ENCODE measurements around the gene BMP8A.
"Not testable (repeated sequence)": the region's sequence is repeated elsewhere in the genome, so short reads cannot be mapped to it uniquely, and the experiment has no call there.

The BMP8A gene

DNA sequence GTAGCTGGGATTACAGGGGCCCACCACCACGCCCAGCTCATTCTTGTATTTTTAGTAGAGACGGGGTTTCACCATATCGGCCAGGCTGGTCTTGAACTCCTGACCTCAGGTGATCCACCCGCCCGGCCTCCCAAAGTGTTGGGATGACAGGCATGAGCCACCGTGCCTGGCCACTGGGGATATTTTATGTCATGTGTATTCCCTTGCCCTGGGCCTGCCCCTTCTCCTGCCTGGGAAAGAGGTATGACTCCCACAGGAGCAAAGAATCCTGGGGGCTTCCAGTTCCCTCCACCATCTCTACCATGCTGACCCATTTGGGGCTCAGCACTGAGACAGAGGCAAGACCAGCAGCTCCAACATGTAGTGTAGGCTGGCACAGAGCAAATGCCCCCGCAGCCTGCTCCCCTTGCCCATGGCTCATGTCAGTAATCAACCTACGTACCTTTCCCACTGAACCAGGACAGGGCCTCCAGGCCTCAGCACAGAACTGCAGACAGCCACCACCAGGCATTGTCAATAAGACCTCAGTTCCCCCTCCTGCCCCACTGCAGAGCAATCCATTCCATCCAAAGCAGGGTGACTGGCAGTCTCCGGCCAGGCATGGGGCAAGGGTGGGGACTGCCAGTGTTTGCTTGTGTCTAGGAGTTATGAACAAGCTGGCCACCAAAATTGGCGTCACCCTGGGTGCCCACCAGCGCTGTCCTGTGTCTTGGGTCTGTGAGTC is 35.2 kb downstream of the BMP8A start:
- DNase-seq (ENCODE audit: low read depth), result no peak

DNA sequence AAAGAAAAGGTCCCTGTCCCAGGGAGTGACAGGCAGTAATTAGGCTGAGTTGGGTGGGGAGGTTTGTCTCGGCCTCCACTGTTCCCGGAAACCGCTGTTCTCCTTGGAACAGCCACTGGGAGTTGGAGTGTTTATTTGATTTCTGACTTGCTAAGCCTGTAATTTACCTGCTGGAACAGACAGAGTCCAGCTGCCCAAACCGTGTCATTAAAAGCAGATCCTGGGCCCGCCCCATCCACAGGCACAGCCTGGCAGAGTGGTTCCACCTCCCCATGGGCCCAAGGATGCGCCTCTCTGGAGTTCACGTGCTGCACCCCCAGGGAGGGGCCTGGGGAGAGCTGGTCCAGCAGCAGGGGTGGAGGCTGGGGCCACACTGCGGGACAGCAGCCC is 35.7 kb downstream of the BMP8A start:
- not testable (repeated sequence) for DNase-seq (ENCODE audit: low read depth)

DNA sequence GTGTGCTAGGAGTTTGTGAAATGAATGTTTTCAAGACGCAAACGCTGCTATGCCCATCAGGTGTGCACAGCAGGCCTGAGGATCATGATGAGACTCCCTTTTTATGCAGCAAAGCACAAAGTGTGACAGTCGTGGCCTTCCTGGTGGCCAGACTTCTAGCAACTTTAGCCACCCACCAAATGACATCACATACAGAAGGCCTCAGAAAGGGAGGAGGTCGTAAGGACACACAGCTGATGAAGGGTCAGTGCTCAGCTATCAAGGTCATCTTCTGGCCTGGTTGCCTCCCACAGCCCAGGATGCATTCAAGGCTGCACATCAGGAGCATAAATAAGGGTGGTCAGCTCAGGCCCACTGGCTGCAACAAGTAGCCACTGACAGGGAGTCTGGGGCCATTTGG is 36.6 kb downstream of the BMP8A start:
- no peak for DNase-seq (ENCODE audit: low read depth)

DNA sequence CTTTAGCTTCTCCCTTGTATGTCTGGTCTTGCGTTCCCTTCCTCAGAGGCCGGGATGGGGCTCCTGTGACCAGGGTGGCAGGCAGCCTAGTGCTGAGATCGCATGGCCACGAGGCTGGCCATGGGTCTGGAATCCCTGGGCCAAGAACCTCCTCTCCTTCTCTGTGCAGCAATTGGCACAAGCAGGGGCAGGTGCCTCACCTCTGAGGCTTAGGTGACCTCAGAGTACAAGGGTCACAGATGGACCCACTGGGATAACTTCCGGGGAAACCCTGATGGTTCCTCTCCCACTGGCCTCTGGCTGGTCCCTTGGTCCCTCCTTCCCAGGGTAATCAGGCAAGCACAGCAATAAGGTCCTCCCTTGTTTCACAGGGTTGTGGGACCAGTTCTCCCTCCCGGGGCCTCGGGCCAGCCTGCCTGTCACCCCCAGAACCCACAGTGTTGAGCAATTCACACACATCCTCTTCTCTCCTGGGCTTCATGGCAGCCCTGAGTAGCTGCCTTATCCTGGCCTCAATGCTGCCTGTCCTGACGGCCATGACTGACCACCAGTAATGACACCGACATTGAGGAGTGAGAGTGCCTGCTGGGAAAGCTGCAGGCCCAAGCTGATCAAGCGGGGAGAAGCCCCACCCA is 38.6 kb downstream of the BMP8A start:
- DNase-seq (ENCODE audit: low read depth), result no peak

DNA sequence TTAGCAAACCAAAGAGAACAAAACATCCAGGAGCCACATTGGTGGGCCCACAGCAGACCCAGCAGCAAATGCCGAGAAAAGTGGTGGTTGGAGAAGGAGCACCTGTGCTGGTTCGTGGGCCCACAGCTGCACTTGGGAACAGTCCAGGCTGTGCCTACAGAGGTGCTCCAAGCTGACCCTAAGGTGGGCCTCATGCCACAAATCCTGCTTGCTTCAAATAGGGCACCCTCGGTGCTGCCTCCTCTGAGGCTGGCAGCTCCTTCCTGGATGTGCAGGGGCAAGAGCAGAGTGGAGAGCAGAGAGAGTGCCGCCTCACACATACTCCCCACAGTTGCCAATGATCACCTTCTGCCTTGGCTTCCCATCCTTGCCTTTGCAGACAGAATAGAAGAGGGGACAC is 40.1 kb downstream of the BMP8A start:
- DNase-seq (ENCODE audit: low read depth), result no peak

DNA sequence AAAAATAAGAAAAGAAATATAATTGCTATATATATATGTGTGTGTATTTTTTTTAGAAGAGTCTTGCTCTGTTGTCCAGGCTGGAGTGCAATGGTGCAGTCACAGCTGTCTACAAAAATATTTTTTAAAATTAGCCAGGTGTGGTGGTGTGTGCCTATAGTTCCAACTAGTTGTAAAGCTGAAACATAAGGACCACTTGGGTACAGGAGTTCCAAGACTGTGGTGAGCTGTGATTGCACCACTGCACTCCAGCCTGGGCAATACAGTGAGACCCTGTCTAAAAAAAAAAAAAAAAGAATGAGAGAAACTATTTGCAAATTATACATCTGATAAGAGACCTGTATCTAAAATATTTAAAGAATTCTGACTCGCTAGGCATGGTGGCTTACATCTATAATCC is 42.0 kb downstream of the BMP8A start:
- DNase-seq (ENCODE audit: low read depth), result no peak

DNA sequence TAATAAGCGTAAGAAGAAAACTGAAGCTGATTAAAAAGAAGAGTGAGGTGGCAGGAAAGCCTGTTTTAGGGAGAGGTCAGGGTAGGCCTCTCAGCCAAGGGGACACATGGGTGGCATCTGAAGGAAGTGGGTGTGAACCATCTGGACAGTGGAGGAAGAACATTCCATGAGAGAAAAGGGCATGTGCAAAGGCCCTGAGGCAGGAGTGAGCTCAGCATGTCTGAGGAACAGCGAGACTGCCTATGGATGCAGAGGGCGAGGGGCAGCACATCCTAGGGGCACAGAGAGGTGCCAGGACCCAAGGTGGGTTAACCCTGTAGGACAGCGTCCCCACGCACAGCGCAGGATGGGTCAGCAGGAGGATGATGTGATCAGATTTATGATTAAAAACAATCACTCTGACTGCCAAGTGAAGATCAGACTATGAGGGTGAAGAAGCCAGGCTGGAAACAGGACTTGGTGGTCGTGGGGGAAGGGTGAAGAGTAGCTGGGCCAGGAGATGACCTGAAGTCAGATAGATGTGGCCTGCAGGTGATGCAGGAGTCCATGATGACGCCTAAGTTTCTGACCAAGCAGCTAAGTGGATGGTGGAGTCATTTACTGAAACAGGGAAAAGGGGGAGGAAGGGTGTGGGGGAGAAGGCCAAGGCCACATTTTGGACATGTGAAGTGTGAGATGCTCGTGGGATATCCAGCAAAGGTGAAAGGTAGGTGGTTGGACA is 47.3 kb downstream of the BMP8A start:
- no peak for DNase-seq (ENCODE audit: low read depth)

DNA sequence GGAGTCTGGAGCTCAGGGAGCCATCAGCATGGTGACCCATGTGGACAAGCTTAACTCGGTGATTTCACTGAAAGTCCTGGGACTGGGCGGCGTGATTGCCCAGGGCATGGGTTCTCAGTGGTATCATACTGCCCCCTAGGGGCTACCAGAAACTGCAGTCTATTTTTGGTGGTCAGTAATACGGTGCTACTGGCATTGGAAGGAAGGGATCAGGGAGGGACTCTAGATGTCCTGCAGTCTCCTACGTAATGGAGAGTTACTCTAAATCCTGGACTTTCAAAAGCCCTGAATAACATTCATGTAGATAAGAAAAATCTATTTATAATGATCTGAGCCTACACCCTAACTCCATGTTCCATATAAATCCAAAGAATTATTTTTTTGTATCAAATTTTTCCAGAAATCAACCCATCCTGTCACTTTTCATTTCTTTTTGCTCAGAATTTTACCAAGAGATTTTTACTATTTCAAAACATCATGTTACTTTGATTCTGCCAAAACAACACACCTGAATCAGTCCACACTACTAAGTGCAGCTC is 47.9 kb downstream of the BMP8A start:
- DNase-seq (ENCODE audit: low read depth), result peak; percentile 10

DNA sequence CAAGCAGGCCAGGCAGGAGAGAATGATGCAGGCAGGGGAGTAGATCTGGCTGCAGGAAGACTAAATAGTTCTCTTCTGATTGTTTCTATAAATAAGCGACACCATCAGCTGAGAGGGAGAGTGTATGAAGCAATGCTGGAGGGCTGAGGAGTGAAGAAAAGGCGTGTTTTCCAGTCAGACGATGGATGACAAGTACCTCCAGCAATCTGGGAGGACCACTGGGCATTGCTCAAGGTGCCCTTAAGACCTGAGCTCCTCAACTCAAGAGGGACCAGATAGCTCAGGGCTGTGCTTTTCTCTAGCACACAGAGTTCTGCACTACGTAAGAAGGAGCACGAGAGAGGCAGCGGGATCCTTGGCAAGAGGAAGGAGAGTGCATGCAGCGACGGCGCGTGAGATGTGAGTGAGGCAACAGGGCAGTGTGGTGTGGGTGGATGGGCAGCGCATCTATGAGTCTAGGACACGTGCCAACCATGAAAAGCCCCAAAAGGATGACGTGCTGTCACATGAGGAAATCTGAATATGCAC is 49.1 kb downstream of the BMP8A start:
- DNase-seq (ENCODE audit: low read depth), result no peak

DNA sequence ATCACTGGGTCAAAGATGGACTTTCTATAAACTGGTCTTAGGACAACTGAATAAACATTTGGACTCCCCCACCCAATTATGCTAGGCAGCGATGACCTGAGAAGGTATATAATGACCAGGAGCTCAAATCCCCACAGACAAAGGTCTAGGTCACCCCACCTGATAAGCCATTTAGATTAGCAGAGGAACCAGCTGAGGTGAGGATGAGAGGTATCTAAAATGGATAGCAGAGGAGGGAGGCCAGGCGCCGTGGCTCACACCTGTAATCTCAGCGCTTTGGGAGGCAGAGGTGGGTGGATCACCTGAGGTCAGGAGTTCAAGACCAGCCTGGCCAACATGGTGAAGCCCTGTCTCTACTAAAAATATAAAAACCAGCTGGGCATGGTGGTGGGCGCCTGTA is 51.5 kb downstream of the BMP8A start:
- no peak for DNase-seq (ENCODE audit: low read depth)

DNA sequence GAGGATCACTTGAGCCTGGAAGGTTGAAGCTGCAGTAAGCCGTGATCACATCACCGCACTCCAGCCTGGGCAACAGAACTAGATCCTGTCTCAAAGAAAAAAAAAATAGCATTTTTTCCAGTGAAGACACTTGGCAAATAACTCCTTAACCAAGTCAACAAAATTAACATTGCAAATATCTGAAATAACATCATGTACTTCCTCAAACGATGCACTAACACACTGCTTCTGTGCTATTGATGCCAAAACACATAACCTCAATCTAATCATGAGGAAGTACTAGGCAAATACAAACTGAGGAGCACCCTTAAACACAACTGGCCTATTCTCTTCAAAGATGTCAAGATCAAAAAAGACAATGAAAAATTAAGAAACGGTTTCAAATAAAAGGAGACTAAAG is 52.9 kb downstream of the BMP8A start:
- no peak for DNase-seq (ENCODE audit: low read depth)

DNA sequence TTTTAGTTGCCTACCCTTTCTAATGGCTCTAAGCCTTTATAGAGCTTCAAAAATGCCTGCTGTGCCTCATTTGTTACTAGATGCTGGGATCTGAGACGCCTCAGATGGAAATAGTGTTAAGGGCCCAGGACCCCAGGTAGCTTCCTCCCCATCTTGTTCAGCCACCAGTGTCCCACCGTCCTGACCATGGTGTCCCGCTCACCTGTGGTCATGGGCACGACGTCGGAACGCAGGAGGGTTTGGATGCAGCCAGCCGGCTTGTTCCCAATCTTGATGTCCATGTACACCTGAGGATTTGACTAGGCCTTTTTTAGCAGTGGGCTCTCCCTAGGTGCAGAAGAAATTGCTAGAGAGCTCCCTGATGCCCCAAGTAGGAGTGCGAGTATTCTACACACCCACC is 54.1 kb downstream of the BMP8A start:
- no peak for DNase-seq (ENCODE audit: low read depth)

DNA sequence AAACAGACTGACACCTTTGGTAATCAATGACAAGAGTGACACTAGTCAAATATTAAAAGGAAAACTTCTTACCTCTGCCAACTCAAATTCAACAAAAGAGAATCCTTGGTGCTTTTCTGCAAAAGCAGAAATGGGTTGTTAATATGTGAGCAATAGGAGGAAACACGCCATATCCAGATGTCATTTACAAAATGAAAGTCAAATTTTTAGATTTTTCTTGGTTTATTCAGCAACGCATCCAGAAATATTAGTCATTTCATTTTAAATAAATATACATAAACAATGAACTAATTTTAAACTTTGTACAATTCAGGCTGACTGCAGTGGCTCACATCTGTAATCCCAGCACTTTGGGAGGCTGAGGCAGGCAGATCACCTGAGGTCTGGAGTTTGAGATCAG is 62.8 kb downstream of the BMP8A start:
- DNase-seq (ENCODE audit: low read depth), result no peak

DNA sequence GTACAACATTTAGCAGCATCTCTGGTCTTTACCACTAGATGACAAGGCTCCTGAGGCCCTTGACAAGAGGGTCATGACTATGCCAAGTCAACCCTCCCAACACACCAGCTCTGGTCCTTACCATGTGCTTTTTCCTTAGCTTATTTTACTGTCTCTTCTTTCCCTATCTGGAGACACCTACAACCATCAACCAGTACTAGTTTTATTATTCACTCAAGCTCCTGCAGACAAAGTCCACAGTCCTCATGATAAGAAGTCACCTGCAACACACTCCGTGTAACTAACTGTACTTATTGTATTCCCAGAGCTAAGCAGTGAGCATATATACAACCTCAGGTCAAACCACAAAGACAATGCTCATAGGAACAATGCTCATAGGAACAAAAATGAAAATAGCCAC is 69.8 kb downstream of the BMP8A start:
- DNase-seq (ENCODE audit: low read depth), result no peak

DNA sequence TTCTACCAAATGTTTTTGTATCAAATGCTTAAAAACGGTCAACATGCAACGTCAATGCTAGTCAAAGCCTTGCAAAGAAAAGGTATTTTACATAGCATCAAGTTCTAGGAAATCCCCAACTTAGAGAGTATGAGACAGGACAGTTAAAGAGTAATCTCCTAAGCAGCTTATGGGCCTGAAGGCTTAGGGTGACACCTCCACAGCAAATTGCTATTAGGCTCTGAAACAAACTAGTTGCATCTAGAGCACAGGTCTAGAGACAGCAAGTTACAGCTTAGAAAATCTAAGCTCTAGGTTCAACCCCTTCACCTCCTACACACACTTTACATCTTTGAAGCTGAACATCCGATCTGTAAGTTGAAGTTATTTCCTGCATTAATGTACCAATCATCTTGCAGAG is 71.5 kb downstream of the BMP8A start:
- DNase-seq (ENCODE audit: low read depth), result no peak

DNA sequence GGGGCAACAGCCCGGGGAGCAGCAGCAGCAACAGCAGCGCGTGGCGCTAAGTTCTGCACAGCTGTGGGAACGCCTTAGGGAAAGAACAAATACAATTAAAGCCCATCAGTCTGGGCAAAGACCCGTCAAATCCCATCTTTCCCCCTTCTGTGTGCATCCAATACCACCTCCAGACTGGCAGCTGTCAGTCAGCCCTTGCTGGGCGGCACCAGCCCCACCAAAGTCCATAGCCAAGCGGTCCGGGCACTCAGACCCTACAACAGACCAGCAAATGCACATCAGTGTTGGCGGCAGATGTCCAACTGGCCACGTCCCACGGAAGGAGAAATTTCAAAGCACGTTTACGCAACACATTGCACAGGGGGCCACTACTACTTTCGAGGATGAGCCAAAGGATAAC is 72.2 kb downstream of the BMP8A start:
- DNase-seq (ENCODE audit: low read depth), result no peak

DNA sequence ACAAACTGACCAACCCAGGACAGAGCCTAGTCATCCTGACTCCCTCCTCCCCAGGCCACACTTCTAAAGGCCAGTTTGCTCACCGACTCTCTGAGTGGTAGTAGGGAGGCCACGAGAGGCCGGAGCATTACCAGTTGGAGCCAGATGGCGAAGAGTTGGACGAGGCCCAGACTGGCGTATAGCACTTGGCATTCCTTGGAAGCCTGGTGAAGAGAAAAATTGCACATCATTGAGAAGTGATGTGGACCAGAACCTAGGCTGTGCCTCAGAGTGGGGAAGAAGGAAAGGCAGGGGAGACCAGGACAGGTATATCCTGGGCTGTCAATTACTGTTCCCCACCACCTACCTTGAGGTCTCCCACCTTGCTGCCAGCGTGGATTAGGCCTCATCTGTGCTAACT is 72.9 kb downstream of the BMP8A start:
- DNase-seq (ENCODE audit: low read depth), result no peak

DNA sequence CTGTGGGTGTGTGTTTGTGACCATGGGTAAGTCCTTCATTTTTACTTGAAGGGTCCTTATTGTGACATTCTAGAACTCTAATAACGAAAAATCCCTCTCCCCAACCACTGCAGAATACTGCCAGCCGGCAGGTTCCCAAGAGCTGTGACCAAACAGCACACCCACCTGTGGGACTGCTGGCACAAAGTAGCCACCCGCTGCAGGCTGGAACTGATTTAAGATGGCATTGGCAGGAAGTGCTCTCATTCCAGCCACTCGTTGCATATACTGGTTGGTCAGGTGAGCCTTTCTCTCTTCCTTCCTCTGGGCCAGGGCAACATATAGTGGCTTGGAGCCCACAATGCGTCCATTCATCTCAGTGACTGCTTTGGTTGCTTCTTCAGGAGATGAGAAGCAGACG is 73.5 kb downstream of the BMP8A start:
- DNase-seq (ENCODE audit: low read depth), result no peak

DNA sequence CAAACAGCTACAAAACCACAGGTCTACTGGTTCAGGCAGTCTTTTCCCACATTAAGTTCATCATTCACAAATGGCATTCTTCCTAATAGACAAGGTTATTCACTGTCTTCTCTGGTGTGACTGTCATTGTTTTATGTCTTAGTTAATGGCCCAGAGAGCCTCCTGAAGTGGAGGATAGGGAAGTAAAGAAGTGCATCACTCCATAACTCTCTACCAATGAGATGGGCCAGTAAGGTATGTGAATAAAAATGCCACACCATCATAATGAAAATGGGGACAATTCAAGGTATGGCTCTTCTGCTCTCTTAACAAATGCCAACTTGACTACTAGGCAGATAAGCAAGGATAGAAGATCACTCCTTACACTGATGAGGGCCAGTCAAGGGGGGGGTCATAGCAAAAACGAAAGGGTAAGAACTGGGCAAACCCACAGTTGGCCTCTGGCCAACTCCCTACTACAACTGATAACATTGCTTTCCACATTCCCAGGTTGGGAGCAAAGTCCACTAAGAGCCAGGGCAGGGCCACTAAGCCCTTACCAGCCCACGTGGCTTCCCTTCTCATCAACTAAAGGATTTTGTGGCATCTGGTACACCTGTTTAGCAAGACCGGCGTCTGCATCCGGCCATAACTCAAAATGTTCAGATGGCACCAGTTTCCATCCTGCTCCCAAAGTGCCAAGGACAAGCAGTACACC is 75.2 kb downstream of the BMP8A start:
- DNase-seq (ENCODE audit: low read depth), result no peak

DNA sequence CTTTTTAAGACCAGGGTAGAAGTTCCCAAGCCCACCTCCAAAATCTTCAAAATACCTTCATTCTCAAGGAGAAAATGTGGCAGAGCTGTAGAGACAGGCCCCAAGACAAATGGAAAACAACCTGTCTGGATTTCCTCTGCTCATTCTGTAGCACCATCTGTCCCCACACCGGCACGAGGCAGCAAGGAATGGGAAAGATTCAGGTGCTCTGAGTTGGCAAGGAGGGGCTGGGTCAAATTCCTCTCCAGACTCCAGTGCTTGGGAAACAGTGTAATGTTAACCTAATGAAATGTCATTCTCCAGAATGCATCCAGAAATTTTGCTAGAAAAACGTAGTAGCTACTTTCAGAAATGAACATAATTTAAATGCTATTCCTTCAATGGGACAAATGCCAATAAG is 75.9 kb downstream of the BMP8A start:
- no peak for DNase-seq (ENCODE audit: low read depth)

DNA sequence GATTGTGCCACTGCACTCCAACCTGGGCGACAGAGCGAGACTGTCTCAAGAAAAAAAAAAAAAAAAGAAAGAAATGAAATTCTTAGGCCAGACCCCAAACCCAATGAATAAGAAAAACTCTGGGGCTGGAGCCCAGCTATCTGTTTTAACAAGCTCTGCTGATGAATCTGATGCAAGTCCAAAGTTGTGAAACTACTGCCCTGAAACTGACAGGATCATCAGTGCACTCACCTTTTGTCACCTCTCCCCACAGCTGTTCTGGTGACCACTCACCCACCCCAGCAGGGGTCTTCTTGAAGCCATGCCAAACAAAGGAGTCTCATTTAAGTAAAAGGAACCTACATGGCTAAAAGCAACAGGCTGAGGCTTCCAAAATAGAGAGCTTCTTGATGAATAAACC is 76.8 kb downstream of the BMP8A start:
- no peak for DNase-seq (ENCODE audit: low read depth)

DNA sequence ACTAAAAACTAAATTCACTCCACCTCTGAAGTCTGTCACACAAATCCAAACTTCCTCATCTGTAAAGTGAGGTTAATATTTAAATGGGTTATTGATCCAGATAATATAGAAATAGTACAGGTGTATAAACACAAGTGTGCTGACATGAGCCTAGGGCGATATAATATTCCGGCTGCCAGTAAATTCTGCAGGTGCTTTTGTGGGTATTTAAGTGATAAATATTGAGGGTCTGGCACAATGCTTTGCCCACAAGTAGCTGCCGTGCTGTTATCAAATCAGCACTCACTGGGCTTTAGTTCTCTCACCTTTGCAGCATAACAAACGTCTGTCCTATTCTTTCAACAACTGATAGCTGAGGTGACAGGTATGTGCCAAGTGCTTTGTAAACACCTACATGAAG is 77.6 kb downstream of the BMP8A start:
- DNase-seq (ENCODE audit: low read depth), result no peak

Data from T follicular helper cell (primary cell).